Activated naive CD8-positive, alpha-beta T cell (primary cell): ENCODE data around the gene RAB1B.

ENCODE experiments used
- H3K27ac Mint-ChIP-seq: one replicate; pipeline ENCODE4 v1.8.0; 2021; ENCODE audit warnings: mixed read lengths
- H3K27me3 Mint-ChIP-seq: one replicate; pipeline ENCODE4 v1.8.0; 2021; ENCODE audit warnings: mixed read lengths
- H3K36me3 Mint-ChIP-seq: one replicate; pipeline ENCODE4 v1.8.0; 2021; ENCODE audit warnings: mixed read lengths
- H3K4me1 Mint-ChIP-seq: one replicate; pipeline ENCODE4 v1.8.0; 2021; ENCODE audit warnings: low read depth, mixed read lengths
- H3K4me3 Mint-ChIP-seq: one replicate; pipeline ENCODE4 v1.8.0; 2021; ENCODE audit warnings: mild to moderate bottlenecking, mixed read lengths
- H3K9me3 Mint-ChIP-seq: one replicate; pipeline ENCODE4 v1.8.0; 2021; ENCODE audit warnings: low read depth, mixed read lengths

Gene RAB1B

GRCh38 chr11:66322732-66323427 is 54.4 kb downstream of the RAB1B start:
- H3K4me3 Mint-ChIP-seq: no peak overlapping the region
- H3K36me3 Mint-ChIP-seq: no peaks in the 10 kb centered on the region
- peak overlapping the region; percentile 89 for H3K27ac Mint-ChIP-seq
- H3K4me1 Mint-ChIP-seq: peaks cover 67% of the 10 kb centered on the region
- H3K9me3 Mint-ChIP-seq: no peaks in the 10 kb centered on the region
- no peaks in the 10 kb centered on the region for H3K27me3 Mint-ChIP-seq

GRCh38 chr11:66323684-66324083 is 55.2 kb downstream of the RAB1B start:
- H3K36me3 Mint-ChIP-seq: no peaks in the 10 kb centered on the region
- H3K27me3 Mint-ChIP-seq: no peaks in the 10 kb centered on the region
- H3K9me3 Mint-ChIP-seq: no peaks in the 10 kb centered on the region
- peaks cover 67% of the 10 kb centered on the region for H3K4me1 Mint-ChIP-seq
- H3K4me3 Mint-ChIP-seq: no peak overlapping the region
- no peak overlapping the region for H3K27ac Mint-ChIP-seq

GRCh38 chr11:66324664-66325063 is 56.2 kb downstream of the RAB1B start:
- Mint-ChIP-seq H3K4me3 (no peak overlapping the region), H3K36me3 (no peaks in the 10 kb centered on the region), H3K4me1 (peaks cover 59% of the 10 kb centered on the region), H3K27ac (peak overlapping the region; percentile 51), H3K9me3 (no peaks in the 10 kb centered on the region), H3K27me3 (no peaks in the 10 kb centered on the region)

- Mint-ChIP-seq H3K9me3 (no peaks in the 10 kb centered on the region), H3K27me3 (no peaks in the 10 kb centered on the region), H3K36me3 (no peaks in the 10 kb centered on the region), H3K4me3 (no peak overlapping the region), H3K4me1 (peaks cover 54% of the 10 kb centered on the region), H3K27ac (peak overlapping the region; percentile 85)
These were observed 56.8 kb downstream of the RAB1B start for GRCh38 chr11:66325263-66325671.

- Mint-ChIP-seq H3K36me3 (no peaks in the 10 kb centered on the region), H3K27me3 (no peaks in the 10 kb centered on the region), H3K4me1 (peaks cover 52% of the 10 kb centered on the region), H3K9me3 (no peaks in the 10 kb centered on the region), H3K27ac (peak overlapping the region; percentile 85), H3K4me3 (peak overlapping the region; percentile 32)
These were observed 58.0 kb downstream of the RAB1B start for GRCh38 chr11:66326261-66327111.
